Fibroblast of peridontal ligament (primary cell): ENCODE results near the gene SOBP.
A peak's percentile ranks its signal among the peaks of the same experiment; 100 is the strongest.

Source experiments
- DNase-seq: peaks from one replicate; pipeline ENCODE4 v3.0.0-alpha.2; 2010; ENCODE audit errors: extremely low read depth

SOBP gene

GRCh38 chr6:107684996-107685395 is 195.1 kb downstream of the SOBP start:
- DNase-seq, result no peak

GRCh38 chr6:107689190-107689589 is 199.3 kb downstream of the SOBP start:
- DNase-seq, result no peak

- DNase-seq, result no peak
Measured at GRCh38 chr6:107689951-107690642, 200.2 kb downstream of the SOBP start.

DNA sequence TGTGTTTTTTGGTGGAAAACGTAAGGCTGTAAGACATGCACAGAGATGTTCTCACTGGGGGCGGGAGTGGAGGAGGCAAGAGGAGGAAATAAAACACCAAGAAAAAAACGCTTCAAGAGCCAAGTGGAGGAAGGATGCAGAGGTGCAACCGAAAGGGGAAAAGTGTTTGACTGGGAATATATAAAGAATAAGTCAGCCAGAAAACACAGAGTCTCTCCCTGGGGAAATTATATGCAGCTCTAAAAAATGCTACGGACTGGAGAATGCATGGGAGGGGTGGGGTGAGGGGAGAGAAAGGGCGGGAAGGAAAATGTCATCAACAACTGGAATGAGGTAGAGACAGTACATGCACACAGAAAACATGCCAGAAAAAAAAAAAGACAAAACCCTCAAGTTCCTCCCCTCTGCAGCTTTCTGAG is 200.7 kb downstream of the SOBP start:
- peak; percentile 94 for DNase-seq

DNA sequence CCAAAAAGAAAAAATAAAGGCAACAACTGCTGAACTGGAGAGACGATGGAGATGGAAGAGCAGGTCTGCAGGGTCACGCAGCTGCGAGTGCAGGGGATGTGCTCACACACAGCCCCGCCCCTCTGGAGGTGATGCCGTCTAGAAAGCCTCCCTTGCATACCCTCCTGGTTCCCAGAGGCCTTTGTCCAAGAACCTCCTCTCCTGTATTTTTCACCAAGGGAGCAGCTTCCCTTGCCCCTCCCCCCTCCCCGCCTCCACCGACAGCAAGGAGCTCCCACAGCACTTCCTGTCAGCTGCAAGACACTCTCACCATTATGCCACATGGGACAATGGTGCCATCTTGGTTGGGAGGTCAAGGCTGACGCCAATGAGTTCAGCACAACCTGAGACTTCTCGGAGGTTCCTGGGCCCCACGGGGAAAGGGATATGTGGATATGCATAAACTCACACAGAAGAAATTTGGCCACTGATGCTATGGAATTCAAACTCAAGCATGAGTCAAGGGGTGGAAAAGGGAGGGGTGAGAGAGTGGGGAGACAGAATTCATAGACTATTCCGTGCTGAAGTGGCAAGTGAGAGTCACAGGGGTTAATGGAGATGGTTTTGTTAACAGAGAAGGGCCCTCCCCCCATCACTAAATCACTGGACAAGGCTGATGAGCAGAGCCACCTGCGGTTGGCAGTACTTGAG is 201.3 kb downstream of the SOBP start:
- DNase-seq, result peak; percentile 97

DNA sequence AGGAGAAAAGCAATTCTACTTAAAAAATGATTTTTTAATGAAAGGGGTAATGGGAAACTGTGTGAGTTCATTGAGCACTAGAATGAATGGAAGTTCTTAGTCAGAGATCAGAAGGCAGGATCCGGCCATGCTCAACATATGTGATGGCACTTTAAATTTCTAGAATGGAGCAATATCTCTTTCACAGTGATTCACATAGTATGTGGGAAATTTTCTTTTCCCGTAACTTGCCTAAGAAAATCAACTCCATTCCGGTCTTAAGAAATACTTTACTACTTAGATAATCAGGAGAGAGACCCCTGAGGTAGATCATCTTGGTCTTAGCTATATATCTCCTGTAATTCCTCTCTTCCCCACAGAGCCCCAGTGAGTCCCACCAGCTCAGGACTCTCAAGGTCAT is 202.4 kb downstream of the SOBP start:
- peak; percentile 92 for DNase-seq

GRCh38 chr6:107695061-107695720 is 205.3 kb downstream of the SOBP start:
- DNase-seq, result peak; percentile 60

GRCh38 chr6:107697682-107698081 is 207.8 kb downstream of the SOBP start:
- peak; percentile 63 for DNase-seq

DNA sequence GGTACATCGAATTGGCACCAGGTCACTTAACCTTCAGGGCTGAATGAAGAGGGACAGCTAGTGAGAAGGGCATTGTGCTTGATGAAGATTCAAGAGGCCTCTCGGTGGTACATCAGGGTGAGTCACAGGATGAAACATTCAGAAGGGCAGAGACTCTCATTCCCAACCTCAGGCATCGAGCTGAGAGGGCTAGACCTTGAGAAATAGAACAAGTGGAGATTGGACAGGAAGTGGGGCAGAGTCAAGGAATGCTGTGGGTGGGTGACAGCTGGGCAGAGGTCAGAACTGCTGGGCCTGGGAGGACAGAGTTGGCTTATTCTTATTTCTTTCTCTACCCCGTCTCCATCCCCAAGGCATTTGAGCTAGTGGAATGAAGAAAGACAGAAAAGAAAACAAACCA is 208.2 kb downstream of the SOBP start:
- peak; percentile 75 for DNase-seq

DNA sequence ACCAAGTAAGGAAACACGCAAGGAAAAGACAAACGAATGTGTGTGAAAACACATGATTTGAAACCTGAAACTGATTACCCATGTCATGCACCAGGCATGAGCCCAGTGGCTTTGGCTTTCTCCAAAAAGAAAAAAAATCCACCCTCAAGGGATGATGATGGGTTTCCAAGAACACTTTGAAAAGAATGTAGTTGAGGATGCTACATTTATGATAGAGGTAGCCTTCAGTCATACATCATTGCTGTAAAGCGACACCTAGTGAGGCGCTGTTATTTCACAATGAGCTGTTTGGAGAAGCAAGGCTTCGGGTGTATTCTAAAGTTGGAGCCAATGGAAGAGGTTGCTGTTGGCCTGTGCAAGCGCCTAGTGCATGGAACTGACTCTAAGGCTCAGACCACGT is 209.3 kb downstream of the SOBP start:
- DNase-seq, result peak; percentile 65

- no peak for DNase-seq
Measured at GRCh38 chr6:107699697-107700325, 209.9 kb downstream of the SOBP start.

DNA sequence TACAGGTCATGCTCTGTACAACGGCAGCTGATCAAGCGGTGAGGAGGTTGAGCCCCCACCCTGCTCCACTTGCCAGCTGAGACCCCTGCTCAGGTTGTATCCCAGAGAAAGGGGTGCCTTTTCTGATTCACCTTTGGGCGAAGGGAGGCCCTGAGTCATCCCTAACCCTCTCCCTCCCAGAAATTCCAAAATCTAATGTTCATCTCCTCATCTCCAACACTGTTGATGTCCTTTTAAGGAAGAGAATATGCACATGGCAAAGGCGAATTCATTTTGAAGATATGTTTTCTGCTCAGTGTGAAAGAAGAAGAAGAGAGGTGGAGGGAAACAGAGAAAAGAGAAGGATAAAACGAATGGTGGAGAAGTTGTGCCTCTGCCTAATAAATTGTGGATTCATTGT is 213.7 kb downstream of the SOBP start:
- DNase-seq, result no peak

DNA sequence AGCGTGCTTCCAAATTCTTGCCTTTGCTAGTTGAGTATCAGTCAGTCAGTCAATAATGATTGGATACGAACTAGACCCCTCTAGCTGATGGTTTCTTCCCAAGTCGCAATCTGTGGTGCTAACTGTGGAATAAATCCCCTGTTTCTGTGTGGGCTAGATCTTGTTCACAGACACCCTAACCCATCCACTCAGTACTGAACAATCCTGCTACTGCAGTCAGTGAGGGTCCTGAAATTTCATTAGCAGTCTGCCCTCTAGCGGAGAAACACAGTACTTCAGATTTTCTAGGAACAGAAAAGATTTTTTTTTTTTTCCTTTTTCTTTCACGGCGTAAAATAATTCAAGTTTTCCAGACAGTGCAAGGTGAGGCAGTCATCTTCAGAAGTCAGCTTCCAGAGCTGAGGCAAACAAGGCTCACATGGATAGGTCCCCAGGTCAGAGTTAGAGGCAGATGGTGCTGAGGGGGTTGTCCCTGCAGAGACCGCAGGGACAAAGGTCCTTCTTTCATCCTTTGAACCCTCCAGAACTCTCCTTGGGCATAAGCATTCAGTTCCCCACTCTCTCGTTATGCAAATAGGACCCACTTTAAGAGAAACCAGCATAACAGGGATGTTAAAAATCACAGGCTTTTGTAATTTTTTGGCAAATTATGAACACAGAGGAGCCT is 214.6 kb downstream of the SOBP start:
- peak; percentile 81 for DNase-seq

DNA sequence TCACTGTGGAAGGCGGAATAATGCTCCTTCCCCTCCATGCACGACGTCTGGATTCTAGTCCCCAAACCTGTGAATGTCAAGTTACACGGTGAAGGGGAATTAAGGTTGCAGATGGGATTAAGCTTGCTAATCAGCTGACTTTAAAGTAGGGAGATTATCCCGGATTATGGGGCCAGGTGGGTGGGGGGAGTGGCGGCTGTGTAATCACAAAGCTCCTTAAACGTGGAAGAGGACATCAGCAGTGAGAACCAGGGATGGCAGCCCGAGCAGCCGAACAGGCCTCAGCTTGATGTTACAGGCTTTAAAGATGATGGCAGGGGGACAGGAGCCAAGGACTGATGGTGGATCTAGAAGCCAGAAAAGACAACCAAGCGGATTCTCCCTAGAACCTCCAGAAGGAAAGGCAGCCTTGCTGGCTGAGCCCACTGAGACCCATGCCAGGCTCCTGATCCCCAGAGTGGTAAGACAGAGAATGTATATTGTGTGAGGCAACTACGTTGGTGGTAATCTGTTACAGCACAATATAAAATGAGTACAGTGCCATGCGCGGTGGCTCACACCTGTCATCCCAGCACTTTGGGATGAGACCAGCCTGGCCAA is 216.7 kb downstream of the SOBP start:
- no peak for DNase-seq

GRCh38 chr6:107707346-107708275 is 217.7 kb downstream of the SOBP start:
- no peak for DNase-seq

DNA sequence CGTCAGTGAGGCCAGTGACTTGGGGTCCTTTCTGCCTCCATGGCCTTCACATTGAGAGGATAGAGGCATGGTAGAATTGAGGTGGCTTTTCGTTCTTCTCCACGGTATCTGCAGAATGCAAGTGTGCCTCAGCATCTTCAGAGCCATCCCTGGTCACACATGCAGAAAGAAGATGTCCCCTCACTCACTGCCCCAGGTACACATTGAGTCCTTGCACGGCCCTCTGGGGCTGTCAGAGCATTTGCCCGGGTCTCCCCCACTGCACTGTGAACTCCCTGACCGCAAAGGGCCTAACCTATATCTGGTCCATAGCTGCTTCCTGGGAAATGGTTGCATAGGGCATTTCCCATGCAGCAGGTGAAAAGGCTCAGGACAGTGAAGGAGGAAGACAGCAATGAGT is 218.5 kb downstream of the SOBP start:
- DNase-seq, result no peak

DNA sequence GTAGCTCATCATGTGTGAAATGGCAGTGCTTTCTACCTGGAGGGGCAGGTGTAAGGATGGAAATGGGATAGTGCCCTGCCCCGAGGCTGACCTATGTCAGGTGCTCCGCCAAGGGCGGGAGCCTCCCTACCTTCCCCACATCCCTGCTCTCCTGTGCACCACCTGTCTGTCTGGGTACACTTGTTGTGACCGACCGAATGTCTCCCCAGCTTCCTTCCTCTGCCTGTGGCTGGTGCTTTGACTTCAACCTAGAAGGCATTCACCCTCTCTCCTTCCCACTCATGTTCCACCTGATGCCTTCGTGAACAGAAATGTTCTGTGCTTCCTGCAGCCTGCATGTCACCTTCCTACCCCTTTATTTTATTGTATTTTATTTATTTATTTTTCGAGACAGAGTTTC is 219.4 kb downstream of the SOBP start:
- DNase-seq, result no peak
